Measurements from ENCODE around the gene C12orf43.

C12orf43 gene

GRCh38 chr12:120999191-121000120 is 16.8 kb downstream of the C12orf43 start:
- in situ Hi-C loops (cut with MboI; ENCODE audit: low sequenced_read_pairs, unreplicated experiment), result no loop called here
- peak; percentile 34 for DNase-seq (ENCODE audit: low spot score)
- TF ChIP-seq CTCF (IDR thresholded peaks at IDR 0.05; ENCODE audit: borderline replicate concordance, control extremely low read depth, extremely low read depth, insufficient read depth, missing control alignments), result no peak

GRCh38 chr12:120998435-120998834 is 17.9 kb downstream of the C12orf43 start:
- in situ Hi-C loops (cut with MboI; ENCODE audit: low sequenced_read_pairs, unreplicated experiment), result no loop called here
- no peak for TF ChIP-seq CTCF (IDR thresholded peaks at IDR 0.05; ENCODE audit: borderline replicate concordance, control extremely low read depth, extremely low read depth, insufficient read depth, missing control alignments)
- DNase-seq (ENCODE audit: low spot score), result no peak

GRCh38 chr12:120997448-120997847 is 18.8 kb downstream of the C12orf43 start:
- TF ChIP-seq CTCF (IDR thresholded peaks at IDR 0.05; ENCODE audit: borderline replicate concordance, control extremely low read depth, extremely low read depth, insufficient read depth, missing control alignments), result no peak

GRCh38 chr12:120996133-120996746 is 20.0 kb downstream of the C12orf43 start:
- no peak for TF ChIP-seq CTCF (IDR thresholded peaks at IDR 0.05; ENCODE audit: borderline replicate concordance, control extremely low read depth, extremely low read depth, insufficient read depth, missing control alignments)
- in situ Hi-C loops (cut with MboI; ENCODE audit: low sequenced_read_pairs, unreplicated experiment), result no loop called here
- DNase-seq (ENCODE audit: low spot score), result no peak

More at GRCh38 chr12:120997448-120997847, 18.8 kb downstream of the C12orf43 start:
- in situ Hi-C loops (cut with MboI; ENCODE audit: low sequenced_read_pairs, unreplicated experiment), result no loop called here
- DNase-seq (ENCODE audit: low spot score), result no peak

GRCh38 chr12:120994589-120995337 is 21.5 kb downstream of the C12orf43 start:
- DNase-seq (ENCODE audit: low spot score), result no peak
- TF ChIP-seq CTCF (IDR thresholded peaks at IDR 0.05; ENCODE audit: borderline replicate concordance, control extremely low read depth, extremely low read depth, insufficient read depth, missing control alignments), result no peak
- in situ Hi-C loops (cut with MboI; ENCODE audit: low sequenced_read_pairs, unreplicated experiment), result no loop called here

GRCh38 chr12:120994059-120994458 is 22.2 kb downstream of the C12orf43 start:
- in situ Hi-C loops (cut with MboI; ENCODE audit: low sequenced_read_pairs, unreplicated experiment), result no loop called here
- no peak for DNase-seq (ENCODE audit: low spot score)
- no peak for TF ChIP-seq CTCF (IDR thresholded peaks at IDR 0.05; ENCODE audit: borderline replicate concordance, control extremely low read depth, extremely low read depth, insufficient read depth, missing control alignments)
